Aorta (tissue), 5 donors: Measurements from ENCODE around the gene GFOD1. TPM values are rescaled to one million over a fixed set of nuclear protein-coding genes. Genes with fewer than 3 reads are reported as not detected.
"Not testable (repeated sequence)": the region's sequence is repeated elsewhere in the genome, so short reads cannot be mapped to it uniquely, and the experiment has no call there.

Experiments used
- ATAC-seq: fragments of 200-7000 bp; cut with Tn5 transposase; one replicate; pipeline ENCODE4 v1.9.1; 2022; ENCODE audit warnings: moderate library complexity; ENCODE audit not compliant: low FRiP score
- DNase-seq, 2 donors: peaks; one replicate each; pipeline ENCODE4 v3.0.0-alpha.2; 2020
- H3K27ac ChIP-seq, 2 donors: one replicate each; pipeline ENCODE4 v1.5.1; 2013; ENCODE audit warnings: low read length in 2 of 2, mild to moderate bottlenecking in 2 of 2, moderate library complexity in 2 of 2, control low read depth in 1 of 2, inconsistent platforms in 1 of 2, low read depth in 1 of 2
- H3K27me3 ChIP-seq, 2 donors: one replicate each; pipeline ENCODE4 v1.6.1; 2013; ENCODE audit warnings: control low read depth in 1 of 2, low read length in 1 of 2, mild to moderate bottlenecking in 1 of 2, moderate library complexity in 1 of 2; ENCODE audit not compliant: insufficient read depth in 2 of 2, control insufficient read depth in 1 of 2
- H3K36me3 ChIP-seq, 2 donors: one replicate each; pipeline ENCODE4 v1.6.1; 2013; ENCODE audit warnings: control low read depth in 1 of 2, low read length in 1 of 2, mild to moderate bottlenecking in 1 of 2; ENCODE audit not compliant: insufficient read depth in 2 of 2, control insufficient read depth in 1 of 2
- H3K4me1 ChIP-seq, 2 donors: one replicate each; pipeline ENCODE4 v1.6.1; 2013; ENCODE audit warnings: low read length in 2 of 2, control low read depth in 1 of 2, mild to moderate bottlenecking in 1 of 2, moderate library complexity in 1 of 2; ENCODE audit not compliant: insufficient read depth in 2 of 2, control insufficient read depth in 1 of 2
- H3K4me3 ChIP-seq, 2 donors: one replicate each; pipeline ENCODE4 v1.5.1; 2013; ENCODE audit warnings: low read length in 2 of 2, control low read depth in 1 of 2, mild to moderate bottlenecking in 1 of 2
- H3K9me3 ChIP-seq: one replicate; pipeline ENCODE4 v1.6.1; 2013; ENCODE audit warnings: mild to moderate bottlenecking, low read length; ENCODE audit not compliant: control insufficient read depth
- WGBS, 2 donors: extraction: QIAGEN DNeasy Blood & Tissue Kit; methylation state at CpG; one replicate each; pipeline ENCODE4 v1.1.7; 2013; 5-methylcytosine and 5-hydroxymethylcytosine counted together
- intact Hi-C, 2 donors: fragments of 100-400 bp; cut with DNase I; formaldehyde crosslinking; loops; one replicate each; pipeline versions ENCODE4 v1.14.2 to v1.15.0; 2022
- polyA plus RNA-seq, 2 donors: library from polyadenylated mRNA; stranded (reverse); fragments of 200-250 nt; gene quantifications; one replicate each; pipeline ENCODE4 v1.2.3, GENCODE V29; 2013
- total RNA-seq, 2 donors: library from RNA; stranded (reverse); fragmentation: NEBNext Ultra II Directional; extraction: Animal tissue kit (Norgen Biotek cat#: 25700); gene quantifications; one replicate each; pipeline ENCODE4 v1.2.1, GENCODE V29; 2021
- donor health status: healthy with polysubstance abuse.
- donor health status: Bipolar disorder and iron deficiency.
- donor health status: DM: no; HTN: no; CAD: no.
- donor health status: DM: no; HTN: no; CAD: no.
- donor health status: DM: yes; HTN: yes; CAD: no.

The GFOD1 gene
- total and polyA plus RNA-seq, 4 donors, result 1.6 to 17.3 (median 9.2) TPM

DNA sequence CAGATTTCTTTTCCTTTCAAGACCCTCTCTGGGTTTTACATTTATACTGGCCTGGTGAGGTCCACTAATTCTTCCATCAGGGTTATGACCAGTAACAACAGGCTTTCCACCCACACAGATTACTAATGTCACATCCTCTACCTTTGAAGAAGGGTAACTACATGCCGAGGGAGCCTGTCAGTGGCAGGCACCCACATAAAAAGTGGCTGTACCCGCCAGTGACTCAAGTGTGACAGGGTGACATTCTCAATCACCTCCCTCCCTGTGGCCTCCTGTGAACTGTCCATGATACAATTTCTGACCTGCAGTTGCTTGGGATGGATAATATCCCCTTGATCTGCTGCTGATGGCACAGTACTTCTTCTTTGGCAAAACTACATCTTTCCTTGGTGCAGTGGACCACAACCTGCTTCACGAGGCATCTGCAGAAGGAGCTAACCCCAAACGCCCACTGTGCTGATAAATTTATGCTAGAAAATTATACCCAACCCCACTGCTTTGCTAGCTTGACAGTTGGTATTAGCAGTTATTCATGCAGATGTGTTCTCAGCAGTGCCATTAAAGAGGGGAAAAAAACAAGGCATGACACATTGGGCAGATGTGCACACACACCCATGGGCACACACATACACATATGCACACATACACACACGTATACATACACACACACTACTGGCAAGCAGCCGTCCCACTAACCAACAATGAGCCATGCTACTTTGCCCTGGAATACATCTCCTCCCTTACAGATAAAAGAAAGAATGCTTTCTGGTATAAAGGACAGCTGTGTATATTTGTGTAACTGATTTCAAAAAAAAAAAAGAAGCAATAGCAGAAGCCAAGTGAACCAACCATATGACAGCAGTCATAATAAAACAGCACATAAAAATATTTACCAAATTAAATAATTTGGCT is 20.8 kb downstream of the GFOD1 start:
- DNase-seq, result no peak
- Histone ChIP-seq H3K36me3 (no peaks in the 10 kb centered on the region), H3K27ac (no peak overlapping the region), H3K9me3 (no peaks in the 10 kb centered on the region), H3K4me3 (no peak overlapping the region), H3K4me1 (no peaks in the 10 kb centered on the region), H3K27me3 (no peaks in the 10 kb centered on the region)
- no peak for ATAC-seq
- 84 to 86% methylated on average over 6 of the region's 6 CpGs for whole genome bisulfite sequencing, 2 donors
- intact Hi-C loops, result no loop called here

DNA sequence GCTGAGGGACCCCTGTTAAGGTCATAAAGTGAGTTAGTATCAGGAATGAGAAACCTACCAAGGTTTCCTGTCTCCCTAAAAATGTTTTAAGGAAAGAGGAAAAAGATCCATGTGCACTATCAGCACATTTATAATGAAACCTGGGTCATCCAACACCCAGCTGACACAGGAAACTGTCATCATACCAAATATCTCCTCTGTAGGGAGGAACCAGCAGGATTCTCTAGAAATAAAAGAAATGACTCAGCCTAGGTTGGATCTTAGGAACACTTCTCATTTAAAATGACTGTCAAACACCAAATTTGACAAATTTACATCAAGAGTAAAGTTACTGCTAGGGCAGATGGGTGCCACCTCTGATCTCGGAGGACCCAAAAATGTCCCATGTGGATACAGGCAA is 21.7 kb downstream of the GFOD1 start:
- intact Hi-C loops, result no loop called here
- no peaks in the 10 kb centered on the region for H3K36me3 ChIP-seq
- H3K4me3 ChIP-seq, result no peak overlapping the region
- WGBS, 2 donors, result 90 to 98% methylated on average over 1 of the region's 1 CpG
- ATAC-seq (no peak), DNase-seq (no peak)
- H3K4me1 ChIP-seq, result no peaks in the 10 kb centered on the region
- no peaks in the 10 kb centered on the region for H3K9me3 ChIP-seq
- H3K27me3 ChIP-seq, result no peaks in the 10 kb centered on the region
- H3K27ac ChIP-seq, result no peak overlapping the region

- intact Hi-C loops, result no loop called here
- no peaks in the 10 kb centered on the region for H3K36me3 ChIP-seq
- no peaks in the 10 kb centered on the region for H3K9me3 ChIP-seq
- H3K27me3 ChIP-seq, result no peaks in the 10 kb centered on the region
- no peak overlapping the region for H3K4me3 ChIP-seq
- no peak for DNase-seq
- H3K4me1 ChIP-seq, result no peaks in the 10 kb centered on the region
- H3K27ac ChIP-seq, result no peak overlapping the region
- WGBS, 2 donors, result 76 to 82% methylated on average over 4 of the region's 4 CpGs
- ATAC-seq, result no peak
Measured at GRCh38 chr6:13463941-13464340, 23.5 kb downstream of the GFOD1 start.

DNA sequence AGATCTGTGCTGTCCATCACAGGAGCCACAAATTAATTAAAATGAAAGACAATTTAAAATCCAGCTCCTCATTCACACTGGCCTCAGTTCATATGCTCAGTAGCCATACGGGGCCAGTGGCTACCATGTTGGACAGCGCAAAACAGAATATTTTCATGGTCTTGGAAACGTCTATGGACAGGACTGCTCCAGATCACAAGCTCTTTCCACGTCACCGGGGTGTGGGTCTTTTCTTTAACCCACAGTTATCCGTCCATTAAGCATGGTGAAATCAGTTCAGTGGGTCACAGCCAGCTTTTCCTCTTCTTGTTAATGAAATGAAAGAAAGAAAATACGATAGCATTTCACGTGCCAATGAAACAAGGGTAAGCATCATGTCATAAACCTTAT is 24.1 kb downstream of the GFOD1 start:
- no peak overlapping the region for H3K27ac ChIP-seq
- H3K4me3 ChIP-seq, result no peak overlapping the region
- DNase-seq (no peak), ATAC-seq (no peak)
- WGBS, 2 donors, result 79 to 84% methylated on average over 8 of the region's 8 CpGs
- H3K36me3 ChIP-seq, result no peaks in the 10 kb centered on the region
- no peaks in the 10 kb centered on the region for H3K9me3 ChIP-seq
- no peaks in the 10 kb centered on the region for H3K27me3 ChIP-seq
- intact Hi-C loops, result no loop called here
- H3K4me1 ChIP-seq, result no peaks in the 10 kb centered on the region

DNA sequence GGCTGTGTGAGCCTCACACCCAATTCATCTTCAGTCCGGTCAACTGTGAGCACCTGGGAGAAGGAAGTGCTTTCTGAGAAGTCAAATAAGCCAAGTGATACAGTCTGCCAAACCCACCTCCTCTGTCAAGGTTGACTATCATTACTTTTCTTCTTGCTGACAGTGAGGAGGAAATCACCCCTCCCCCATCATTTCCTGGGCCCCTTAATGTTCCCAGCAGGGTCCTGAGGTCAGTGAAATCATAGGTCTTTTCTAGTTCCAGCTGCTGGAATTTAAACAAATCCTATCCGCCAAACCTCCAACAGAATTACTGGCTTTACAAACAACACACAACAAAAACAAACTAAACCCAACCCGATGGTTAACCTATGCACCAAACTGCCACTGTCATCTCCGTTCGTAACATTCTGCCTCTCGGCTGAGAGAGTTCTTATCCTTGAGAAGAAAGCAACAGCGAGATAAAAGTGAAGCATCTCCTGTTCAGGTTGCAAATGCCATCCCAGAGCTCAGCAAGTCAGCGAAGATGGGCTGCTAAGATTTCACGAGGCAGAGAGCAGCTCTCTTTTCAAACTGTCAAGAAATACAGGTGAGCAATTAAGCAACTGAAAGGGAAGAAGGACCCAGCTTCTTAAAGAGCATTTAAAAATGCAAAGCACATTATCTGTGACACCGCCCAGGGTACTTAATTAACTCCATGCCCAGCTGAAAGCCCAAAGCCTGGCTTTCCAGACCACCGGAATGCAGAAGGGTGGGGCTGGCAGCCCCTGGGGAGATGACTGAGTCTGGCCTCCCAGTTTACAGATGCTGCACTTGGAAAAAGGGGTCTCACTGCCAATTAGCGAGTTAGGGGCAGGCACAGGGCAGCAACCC is 24.7 kb downstream of the GFOD1 start:
- H3K9me3 ChIP-seq, result no peaks in the 10 kb centered on the region
- H3K27me3 ChIP-seq, result no peaks in the 10 kb centered on the region
- no peaks in the 10 kb centered on the region for H3K36me3 ChIP-seq
- H3K4me1 ChIP-seq, result no peaks in the 10 kb centered on the region
- DNase-seq, result no peak
- no peak overlapping the region for H3K4me3 ChIP-seq
- H3K27ac ChIP-seq, result no peak overlapping the region
- ATAC-seq, result no peak
- intact Hi-C loops, result no loop called here
- 84 to 91% methylated on average over 12 of the region's 12 CpGs for WGBS, 2 donors

GRCh38 chr6:13461805-13462204 is 25.6 kb downstream of the GFOD1 start:
- no peaks in the 10 kb centered on the region for H3K9me3 ChIP-seq
- H3K4me1 ChIP-seq, result no peaks in the 10 kb centered on the region
- no peaks in the 10 kb centered on the region for H3K27me3 ChIP-seq
- no peaks in the 10 kb centered on the region for H3K36me3 ChIP-seq
- ATAC-seq, result no peak
- 78 to 87% methylated on average over 6 of the region's 6 CpGs for WGBS, 2 donors
- H3K4me3 ChIP-seq, result no peak overlapping the region
- no peak for DNase-seq
- H3K27ac ChIP-seq, result no peak overlapping the region
- intact Hi-C loops, result no loop called here

DNA sequence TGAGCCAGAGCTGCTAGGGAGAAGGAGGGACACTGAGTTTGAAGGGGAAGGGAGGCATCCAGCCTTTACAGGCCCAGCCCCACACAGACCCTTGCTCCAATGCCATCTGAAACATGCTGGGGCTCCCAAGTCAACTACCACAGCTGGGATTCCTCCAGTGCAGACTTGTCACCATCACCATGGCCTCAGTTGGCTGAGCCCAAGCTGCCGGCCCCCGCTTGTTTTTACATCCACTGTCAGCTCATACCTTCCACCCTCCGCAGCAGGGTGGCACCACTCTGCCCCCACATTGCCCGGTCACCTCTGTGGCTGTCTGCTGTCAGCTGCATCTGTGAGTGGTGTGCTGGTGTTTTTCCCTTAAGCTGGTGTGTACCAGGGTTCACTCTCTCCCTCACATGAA is 26.1 kb downstream of the GFOD1 start:
- no peaks in the 10 kb centered on the region for H3K9me3 ChIP-seq
- WGBS, 2 donors, result 96 to 100% methylated on average over 4 of the region's 4 CpGs
- no peak overlapping the region for H3K27ac ChIP-seq
- intact Hi-C loops, result no loop called here
- H3K4me1 ChIP-seq, result no peaks in the 10 kb centered on the region
- H3K36me3 ChIP-seq, result no peaks in the 10 kb centered on the region
- no peak overlapping the region for H3K4me3 ChIP-seq
- no peaks in the 10 kb centered on the region for H3K27me3 ChIP-seq
- DNase-seq (no peak), ATAC-seq (no peak)

DNA sequence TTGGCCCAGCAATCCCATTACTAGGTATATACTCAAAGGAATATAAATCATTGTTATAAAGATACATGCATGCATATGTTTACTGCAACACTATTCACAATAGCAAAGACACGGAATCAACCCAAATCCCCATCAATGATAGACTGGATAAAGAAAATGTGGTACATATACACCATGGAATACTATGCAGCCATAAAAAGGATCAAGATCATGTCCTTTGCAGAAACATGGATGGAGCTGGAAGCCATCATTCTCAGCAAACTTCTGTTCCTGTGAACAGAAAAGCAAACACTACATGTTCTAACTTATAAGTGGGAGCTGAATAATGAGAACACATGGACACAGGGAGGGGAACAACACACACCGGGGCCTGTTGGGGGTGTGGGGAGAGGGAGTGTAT is 27.1 kb downstream of the GFOD1 start:
- H3K36me3 ChIP-seq, H3K9me3 ChIP-seq, H3K4me1 ChIP-seq, H3K4me3 ChIP-seq, ATAC-seq, DNase-seq, intact Hi-C loops, H3K27me3 ChIP-seq, H3K27ac ChIP-seq: not testable (repeated sequence)
- 78 to 94% methylated on average over 2 of the region's 2 CpGs for WGBS, 2 donors
